H1 (cell line): Measurements from ENCODE around the gene INPP4B. TPM values are rescaled to one million over a fixed set of nuclear protein-coding genes. Genes with fewer than 3 reads are reported as not detected.

ENCODE experiments used
- CTCF ChIA-PET: fragments of 300-600 bp; sonication (Branson Sonifier 250); formaldehyde crosslinking; loops from one replicate; lab custom pipeline; 2021; ENCODE audit not compliant: partially characterized antibody; lab: Charles Lee
- POLR2A ChIA-PET: fragments of 300-600 bp; sonication (Branson Sonifier 250); formaldehyde crosslinking; loops from one replicate; lab custom pipeline; 2021; ENCODE audit warnings: inconsistent platforms; ENCODE audit not compliant: partially characterized antibody; lab: Charles Lee
- DNase-seq, 2 experiments: peaks; one replicate each; pipeline versions ENCODE4 v3.0.0 to v3.0.0-alpha.2; 2010 to 2022; ENCODE audit warnings: low spot score in 2 of 2, low read depth in 1 of 2, mixed read lengths in 1 of 2
- FAIRE-seq: peaks from 2 replicates; lab custom pipeline; 2011; peaks lifted over from hg19 to GRCh38; lab: Jason Lieb, UNC
- H2AFZ ChIP-seq: 2 replicates; pipeline ENCODE4 v1.8.1; 2012; ENCODE audit warnings: low read length, inconsistent platforms
- H2AK5ac ChIP-seq: 2 replicates; pipeline ENCODE4 v1.6.1; 2013; ENCODE audit warnings: low read depth, low read length
- H2BK120ac ChIP-seq: replicated peaks from 2 replicates; pipeline ENCODE3; 2013; ENCODE audit warnings: low read depth, low read length, inconsistent platforms
- H2BK12ac ChIP-seq: 2 replicates; pipeline ENCODE4 v1.6.1; 2013; ENCODE audit warnings: low read depth, low read length
- H2BK15ac ChIP-seq: 2 replicates; pipeline ENCODE4 v1.6.1; 2013; ENCODE audit warnings: low read length
- H2BK20ac ChIP-seq: 2 replicates; pipeline ENCODE4 v1.6.1; 2013; ENCODE audit warnings: low read length
- H2BK5ac ChIP-seq: 2 replicates; pipeline ENCODE4 v1.6.1; 2013; ENCODE audit warnings: low read depth, low read length
- H3K14ac ChIP-seq: 2 replicates; pipeline ENCODE4 v1.6.1; 2013; ENCODE audit warnings: inconsistent platforms; ENCODE audit not compliant: insufficient read length
- H3K18ac ChIP-seq: 2 replicates; pipeline ENCODE4 v1.6.1; 2013; ENCODE audit warnings: low read length; ENCODE audit errors: extremely low read depth
- H3K23ac ChIP-seq: 2 replicates; pipeline ENCODE4 v1.6.1; 2013; ENCODE audit warnings: inconsistent platforms; ENCODE audit not compliant: insufficient read length
- H3K23me2 ChIP-seq: 2 replicates; pipeline ENCODE4 v1.6.1; 2013; ENCODE audit warnings: low read depth, low read length
- H3K27ac ChIP-seq: 2 replicates; pipeline ENCODE4 v1.6.1; 2011; ENCODE audit warnings: low read depth, low read length, inconsistent platforms
- H3K27me3 ChIP-seq, 4 experiments: replicated peaks in 1 of 4; 1 replicate in 1 of 4; 2 replicates in 3 of 4; pipeline versions ENCODE4 v1.6.1 to v1.8.1; 2011 to 2013; ENCODE audit warnings: low read length in 3 of 4, mild to moderate bottlenecking in 3 of 4, inconsistent platforms in 2 of 4, mixed read lengths in 2 of 4, moderate library complexity in 1 of 4; ENCODE audit not compliant: control insufficient read depth in 3 of 4, insufficient read depth in 3 of 4; ENCODE audit errors: extremely low read depth in 1 of 4
- H3K36me3 ChIP-seq, 4 experiments: 2 replicates each; pipeline versions ENCODE4 v1.6.1 to v1.8.1; 2011 to 2013; ENCODE audit warnings: mild to moderate bottlenecking in 4 of 4, low read length in 3 of 4, moderate library complexity in 2 of 4, control low read depth in 1 of 4, inconsistent platforms in 1 of 4; ENCODE audit not compliant: insufficient read depth in 4 of 4, control insufficient read depth in 2 of 4
- H3K4ac ChIP-seq: replicated peaks from 2 replicates; pipeline ENCODE3; 2013; ENCODE audit warnings: low read length, low read depth, mixed read lengths, inconsistent platforms; ENCODE audit not compliant: insufficient read length
- H3K4me1 ChIP-seq, 4 experiments: replicated peaks in 1 of 4; 1 replicate in 1 of 4; 2 replicates in 3 of 4; pipeline versions ENCODE4 v1.6.1 to v1.8.1; 2011 to 2013; ENCODE audit warnings: low read length in 3 of 4, inconsistent platforms in 2 of 4, mixed read lengths in 1 of 4; ENCODE audit not compliant: insufficient read depth in 4 of 4, control insufficient read depth in 3 of 4
- H3K4me2 ChIP-seq, 2 experiments: 2 replicates each; pipeline versions ENCODE4 v1.6.1 to v1.8.1; 2011 to 2013; ENCODE audit warnings: low read depth in 2 of 2, low read length in 2 of 2, control low read depth in 1 of 2, inconsistent platforms in 1 of 2, mild to moderate bottlenecking in 1 of 2; ENCODE audit not compliant: insufficient read depth in 1 of 2
- H3K4me3 ChIP-seq, 4 experiments: fragments of 200-600, 300-600 bp in 1 of 4; sonication (generic), shearing (Covaris generic), sonication (Bioruptor Twin) in 1 of 4; 2 replicates each; pipeline versions ENCODE4 v1.5.1 to v1.8.1; 2011 to 2016; ENCODE audit warnings: low read length in 4 of 4, low read depth in 3 of 4, control low read depth in 2 of 4, inconsistent platforms in 2 of 4, mild to moderate bottlenecking in 2 of 4, mixed read lengths in 1 of 4, moderate library complexity in 1 of 4; ENCODE audit not compliant: insufficient read depth in 2 of 4; ENCODE audit errors: extremely low read depth in 1 of 4
- H3K56ac ChIP-seq: replicated peaks from 2 replicates; pipeline ENCODE3; 2013; ENCODE audit warnings: low read depth, mild to moderate bottlenecking, mixed read lengths, low read length, inconsistent platforms; ENCODE audit not compliant: insufficient read length
- H3K79me1 ChIP-seq: 2 replicates; pipeline ENCODE4 v1.6.1; 2013; ENCODE audit warnings: low read depth, low read length, control low read depth
- H3K79me2 ChIP-seq, 2 experiments: 2 replicates each; pipeline versions ENCODE4 v1.6.1 to v1.8.1; 2012 to 2013; ENCODE audit warnings: low read length in 2 of 2, mild to moderate bottlenecking in 2 of 2, inconsistent platforms in 1 of 2; ENCODE audit not compliant: insufficient read depth in 2 of 2, control insufficient read depth in 1 of 2
- H3K9ac ChIP-seq, 4 experiments: replicated peaks in 1 of 4; 1 replicate in 1 of 4; 2 replicates in 3 of 4; pipeline versions ENCODE4 v1.6.1 to v1.8.1; 2011 to 2013; ENCODE audit warnings: low read depth in 3 of 4, low read length in 3 of 4, control low read depth in 2 of 4, mild to moderate bottlenecking in 2 of 4, moderate library complexity in 2 of 4, inconsistent platforms in 1 of 4; ENCODE audit errors: extremely low read depth in 1 of 4
- H3K9me3 ChIP-seq, 2 experiments: 2 replicates each; pipeline versions ENCODE4 v1.6.1 to v1.8.1; 2012 to 2013; ENCODE audit warnings: mild to moderate bottlenecking in 2 of 2, moderate library complexity in 2 of 2, control low read depth in 1 of 2, inconsistent platforms in 1 of 2, low read depth in 1 of 2, low read length in 1 of 2, mixed read lengths in 1 of 2; ENCODE audit not compliant: insufficient read depth in 2 of 2
- H4K20me1 ChIP-seq, 2 experiments: replicated peaks in 1 of 2; 2 replicates each; pipeline versions ENCODE3 to v1.8.1; 2011 to 2013; ENCODE audit warnings: inconsistent platforms in 2 of 2, low read length in 2 of 2, mild to moderate bottlenecking in 1 of 2; ENCODE audit not compliant: insufficient read depth in 2 of 2, control insufficient read depth in 1 of 2
- H4K5ac ChIP-seq: 2 replicates; pipeline ENCODE4 v1.6.1; 2013; ENCODE audit warnings: low read length, low read depth, mixed read lengths, inconsistent platforms; ENCODE audit not compliant: insufficient read length
- H4K8ac ChIP-seq: 2 replicates; pipeline ENCODE4 v1.8.0; 2013; ENCODE audit warnings: mild to moderate bottlenecking, moderate library complexity, low read length, inconsistent platforms; ENCODE audit not compliant: insufficient read depth; ENCODE audit errors: extremely low read depth
- H4K91ac ChIP-seq: replicated peaks from 2 replicates; pipeline ENCODE3; 2013; ENCODE audit warnings: low read length, mixed read lengths, inconsistent platforms; ENCODE audit not compliant: insufficient read length
- POLR2AphosphoS5 ChIP-seq: IDR thresholded peaks from 2 replicates; pipeline ENCODE4 v1.6.1; 2011; ENCODE audit warnings: low read depth, low read length
- SRF ChIP-seq: IDR thresholded peaks from 2 replicates; pipeline ENCODE4 v1.6.1; 2011; ENCODE audit warnings: mild to moderate bottlenecking, low read depth, low read length, moderate library complexity
- WGBS, 2 experiments: shearing (Covaris generic) in 1 of 2; methylation state at CpG; one replicate each; pipeline versions ENCODE4 v1.1.6 to v1.1.7; 2013 to 2015; ENCODE audit warnings: low lambda C conversion rate in 2 of 2, mixed read lengths in 2 of 2, inconsistent platforms in 1 of 2, low coverage in 1 of 2, missing lambda C conversion rate in 1 of 2; ENCODE audit not compliant: insufficient replicate concordance in 2 of 2, insufficient coverage in 1 of 2, insufficient read length in 1 of 2; ENCODE audit errors: extremely low coverage in 1 of 2, missing lambda C conversion rate in 1 of 2; 5-methylcytosine and 5-hydroxymethylcytosine counted together
- polyA plus RNA-seq, 7 experiments: library from polyadenylated mRNA; depleted of rRNA in 3 of 7; stranded (reverse) in 5 of 7; unstranded in 2 of 7; fragments of >200 nt in 5 of 7; fragments of 200-250 nt in 2 of 7; gene quantifications; 1 replicate in 5 of 7; 2 replicates in 1 of 7; 4 replicates in 1 of 7; pipeline versions ENCODE4 v1.2.1 to v1.2.3, GENCODE V29; 2011 to 2013; ENCODE audit warnings: missing spikeins in 2 of 7, mixed read lengths in 2 of 7
- total RNA-seq: library from RNA; stranded (reverse); fragmentation: NEBNext Ultra II Directional; extraction: Animal tissue kit (Norgen Biotek cat#: 25700); gene quantifications from 2 replicates; pipeline ENCODE4 v1.2.1, GENCODE V29; 2021
- TF ChIP-seq, protein P1 (sequence below): IDR thresholded peaks from 2 replicates; pipeline ENCODE4 v1.6.1; 2012; ENCODE audit warnings: inconsistent platforms

Gene INPP4B
- total and polyA plus RNA-seq, 2 of the 8 experiments (the other 6 are each of a cell fraction or from before 2014, with no cell fraction given) = 0.11 to 0.54 TPM

- H3K27ac ChIP-seq = no peak overlapping the region
- no peaks in the 10 kb centered on the region for H3K79me1 ChIP-seq
- DNase-seq (no peak), FAIRE-seq (no peak)
- 86% methylated on average over 1 of the region's 1 CpG; no CpG with 5 or more reads in 1 of the 2 experiments for WGBS, 2 experiments
- ChIA-PET CTCF (no interaction called here), POLR2A (no interaction called here)
- H3K9ac ChIP-seq = no peak overlapping the region
- H3K23me2 ChIP-seq = no peaks in the 10 kb centered on the region
- H3K4me3 ChIP-seq = no peak overlapping the region
- no peak overlapping the region for H3K23ac ChIP-seq
- no peak overlapping the region for H3K18ac ChIP-seq
- no peak overlapping the region for H2BK120ac ChIP-seq
- no peak for TF ChIP-seq POLR2AphosphoS5
- no peak for TF ChIP-seq SRF
- TF ChIP-seq, protein P1, sequence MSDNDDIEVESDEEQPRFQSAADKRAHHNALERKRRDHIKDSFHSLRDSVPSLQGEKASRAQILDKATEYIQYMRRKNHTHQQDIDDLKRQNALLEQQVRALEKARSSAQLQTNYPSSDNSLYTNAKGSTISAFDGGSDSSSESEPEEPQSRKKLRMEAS = no peak
- no peak overlapping the region for H2AFZ ChIP-seq
- no peak overlapping the region for H3K14ac ChIP-seq
- no peak overlapping the region for H2BK20ac ChIP-seq
- no peak overlapping the region for H2BK12ac ChIP-seq
- H3K4ac ChIP-seq = no peak overlapping the region
- H2BK5ac ChIP-seq = no peak overlapping the region
- H4K5ac ChIP-seq = no peak overlapping the region
- no peak overlapping the region for H4K91ac ChIP-seq
- H3K36me3 ChIP-seq = no peaks in the 10 kb centered on the region
- no peaks in the 10 kb centered on the region for H3K27me3 ChIP-seq
- H3K4me2 ChIP-seq = no peak overlapping the region
- no peak overlapping the region for H2AK5ac ChIP-seq
- no peaks in the 10 kb centered on the region for H3K79me2 ChIP-seq
- no peak overlapping the region for H2BK15ac ChIP-seq
- no peaks in the 10 kb centered on the region for H3K9me3 ChIP-seq
- H4K20me1 ChIP-seq = no peaks in the 10 kb centered on the region
- H4K8ac ChIP-seq = no peak overlapping the region
- no peaks in the 10 kb centered on the region for H3K4me1 ChIP-seq
- no peak overlapping the region for H3K56ac ChIP-seq
Observed at GRCh38 chr4:142318280-142318679, 527.8 kb downstream of the INPP4B start.
